Measurements from ENCODE around the gene ADGRA1. TPM values are rescaled to one million over a fixed set of nuclear protein-coding genes. Genes with fewer than 3 reads are reported as not detected.
A peak's percentile ranks its signal among the peaks of the same experiment; 100 is the strongest.

ADGRA1 gene
- total and polyA plus RNA-seq, 4 experiments from 2014 or later: not detected

GRCh38 chr10:133124357-133125211 is 36.9 kb downstream of the ADGRA1 start:
- peaks cover 8 to 9% of the 10 kb centered on the region in 2 donors for H3K27me3 Mint-ChIP-seq
- Histone ChIP-seq H3K4me3 (ENCODE audit: low read length in 2 of 2) (no peak overlapping the region), H3K4me1 (ENCODE audit: insufficient read depth, low read length) (no peaks in the 10 kb centered on the region), H3K9me3 (ENCODE audit: control insufficient read depth in 1 of 2, low read length in 2 of 2) (no peaks in the 10 kb centered on the region), H3K27me3 (ENCODE audit: insufficient read depth, low read length) (no peaks in the 10 kb centered on the region), H3K27ac (ENCODE audit: low read depth, low read length) (no peak overlapping the region), H3K36me3 (ENCODE audit: insufficient read depth, low read length) (no peaks in the 10 kb centered on the region)
- ChIA-PET CTCF (ENCODE audit: partially characterized antibody) (interaction anchor here (0.9 kb wide), 1 partner anchor 19 kb away, joined by 3 read pairs; no protein-coding TSS in a partner anchor), POLR2A (ENCODE audit: partially characterized antibody) (no interaction called here)
- H3K27ac Mint-ChIP-seq: no peak overlapping the region
- no peak for DNase-seq
- intact Hi-C loops (cut with micrococcal nuclease): no loop called here
- no peaks in the 10 kb centered on the region for H3K36me3 Mint-ChIP-seq
- H3K9me3 Mint-ChIP-seq: peaks cover 0 to 4% (median 0%) of the 10 kb centered on the region in 8 donors
- H3K4me3 Mint-ChIP-seq: no peak overlapping the region
- peaks cover 3 to 9% (median 6%) of the 10 kb centered on the region in 4 donors for H3K4me1 Mint-ChIP-seq

GRCh38 chr10:133125901-133126300 is 38.2 kb downstream of the ADGRA1 start:
- intact Hi-C loops (cut with micrococcal nuclease): no loop called here
- ChIA-PET CTCF (ENCODE audit: partially characterized antibody) (no interaction called here), POLR2A (ENCODE audit: partially characterized antibody) (no interaction called here)
- H3K36me3 Mint-ChIP-seq: no peaks in the 10 kb centered on the region
- Histone ChIP-seq H3K9me3 (ENCODE audit: control insufficient read depth in 1 of 2, low read length in 2 of 2) (no peaks in the 10 kb centered on the region), H3K27me3 (ENCODE audit: insufficient read depth, low read length) (no peaks in the 10 kb centered on the region), H3K27ac (ENCODE audit: low read depth, low read length) (no peak overlapping the region), H3K4me1 (ENCODE audit: insufficient read depth, low read length) (no peaks in the 10 kb centered on the region), H3K4me3 (ENCODE audit: low read length in 2 of 2) (no peak overlapping the region), H3K36me3 (ENCODE audit: insufficient read depth, low read length) (no peaks in the 10 kb centered on the region)
- peaks cover 8 to 9% of the 10 kb centered on the region in 2 donors for H3K27me3 Mint-ChIP-seq
- H3K4me1 Mint-ChIP-seq: peaks cover 3 to 9% (median 6%) of the 10 kb centered on the region in 4 donors
- H3K9me3 Mint-ChIP-seq: no peaks in the 10 kb centered on the region
- no peak overlapping the region for H3K27ac Mint-ChIP-seq
- no peak overlapping the region for H3K4me3 Mint-ChIP-seq
- DNase-seq: no peak

- Mint-ChIP-seq H3K9me3 (no peaks in the 10 kb centered on the region), H3K36me3 (no peaks in the 10 kb centered on the region), H3K4me1 (peaks cover 3 to 9% (median 6%) of the 10 kb centered on the region in 4 donors), H3K27ac (no peak overlapping the region), H3K27me3 (peaks cover 8 to 9% of the 10 kb centered on the region in 2 donors), H3K4me3 (no peak overlapping the region)
- no peaks in the 10 kb centered on the region for H3K27me3 ChIP-seq (ENCODE audit: insufficient read depth, low read length)
- H3K36me3 ChIP-seq (ENCODE audit: insufficient read depth, low read length): no peaks in the 10 kb centered on the region
- DNase-seq: no peak
- ChIA-PET POLR2A (ENCODE audit: partially characterized antibody) (no interaction called here), CTCF (ENCODE audit: partially characterized antibody) (no interaction called here)
- no peaks in the 10 kb centered on the region for H3K9me3 ChIP-seq (ENCODE audit: control insufficient read depth in 1 of 2, low read length in 2 of 2)
- intact Hi-C loops (cut with micrococcal nuclease): no loop called here
- no peak overlapping the region for H3K27ac ChIP-seq (ENCODE audit: low read depth, low read length)
- no peak overlapping the region for H3K4me3 ChIP-seq (ENCODE audit: low read length in 2 of 2)
- no peaks in the 10 kb centered on the region for H3K4me1 ChIP-seq (ENCODE audit: insufficient read depth, low read length)
These were observed 38.9 kb downstream of the ADGRA1 start for GRCh38 chr10:133126431-133127290.

GRCh38 chr10:133127291-133128125 is 39.8 kb downstream of the ADGRA1 start:
- peaks cover 3 to 9% (median 6%) of the 10 kb centered on the region in 4 donors for H3K4me1 Mint-ChIP-seq
- Histone ChIP-seq H3K4me3 (ENCODE audit: low read length in 2 of 2) (no peak overlapping the region), H3K36me3 (ENCODE audit: insufficient read depth, low read length) (no peaks in the 10 kb centered on the region), H3K27me3 (ENCODE audit: insufficient read depth, low read length) (no peaks in the 10 kb centered on the region), H3K4me1 (ENCODE audit: insufficient read depth, low read length) (no peaks in the 10 kb centered on the region), H3K9me3 (ENCODE audit: control insufficient read depth in 1 of 2, low read length in 2 of 2) (no peaks in the 10 kb centered on the region), H3K27ac (ENCODE audit: low read depth, low read length) (no peak overlapping the region)
- intact Hi-C loops (cut with micrococcal nuclease): no loop called here
- ChIA-PET POLR2A (ENCODE audit: partially characterized antibody) (no interaction called here), CTCF (ENCODE audit: partially characterized antibody) (no interaction called here)
- H3K27ac Mint-ChIP-seq: no peak overlapping the region
- H3K36me3 Mint-ChIP-seq: no peaks in the 10 kb centered on the region
- no peaks in the 10 kb centered on the region for H3K9me3 Mint-ChIP-seq
- DNase-seq: peak in 2 of 5 donors; percentile 7 to 12
- H3K27me3 Mint-ChIP-seq: peaks cover 8 to 9% of the 10 kb centered on the region in 2 donors
- H3K4me3 Mint-ChIP-seq: no peak overlapping the region

GRCh38 chr10:133128126-133129070 is 40.7 kb downstream of the ADGRA1 start:
- peaks cover 4 to 7% of the 10 kb centered on the region in 2 donors for H3K27me3 Mint-ChIP-seq
- no peak overlapping the region for H3K27ac Mint-ChIP-seq
- no peak for DNase-seq
- Histone ChIP-seq H3K27me3 (ENCODE audit: insufficient read depth, low read length) (no peaks in the 10 kb centered on the region), H3K36me3 (ENCODE audit: insufficient read depth, low read length) (no peaks in the 10 kb centered on the region), H3K4me1 (ENCODE audit: insufficient read depth, low read length) (no peaks in the 10 kb centered on the region), H3K9me3 (ENCODE audit: control insufficient read depth in 1 of 2, low read length in 2 of 2) (no peaks in the 10 kb centered on the region), H3K4me3 (ENCODE audit: low read length in 2 of 2) (no peak overlapping the region), H3K27ac (ENCODE audit: low read depth, low read length) (no peak overlapping the region)
- peaks cover 0 to 4% (median 3%) of the 10 kb centered on the region in 4 donors for H3K4me1 Mint-ChIP-seq
- H3K36me3 Mint-ChIP-seq: no peaks in the 10 kb centered on the region
- intact Hi-C loops (cut with micrococcal nuclease): no loop called here
- ChIA-PET CTCF (ENCODE audit: partially characterized antibody) (no interaction called here), POLR2A (ENCODE audit: partially characterized antibody) (no interaction called here)
- H3K4me3 Mint-ChIP-seq: no peak overlapping the region
- H3K9me3 Mint-ChIP-seq: no peaks in the 10 kb centered on the region

- ChIA-PET CTCF (ENCODE audit: partially characterized antibody) (no interaction called here), POLR2A (ENCODE audit: partially characterized antibody) (no interaction called here)
- Mint-ChIP-seq H3K27me3 (peaks cover 2 to 7% of the 10 kb centered on the region in 2 donors), H3K4me1 (peaks cover 0 to 4% (median 3%) of the 10 kb centered on the region in 4 donors), H3K4me3 (peak overlapping the region in 1 of 8 donors; percentile 26), H3K36me3 (no peaks in the 10 kb centered on the region), H3K27ac (no peak overlapping the region), H3K9me3 (no peaks in the 10 kb centered on the region)
- Histone ChIP-seq H3K27ac (ENCODE audit: low read depth, low read length) (no peak overlapping the region), H3K27me3 (ENCODE audit: insufficient read depth, low read length) (no peaks in the 10 kb centered on the region), H3K4me1 (ENCODE audit: insufficient read depth, low read length) (no peaks in the 10 kb centered on the region), H3K9me3 (ENCODE audit: control insufficient read depth in 1 of 2, low read length in 2 of 2) (no peaks in the 10 kb centered on the region), H3K36me3 (ENCODE audit: insufficient read depth, low read length) (no peaks in the 10 kb centered on the region), H3K4me3 (ENCODE audit: low read length in 2 of 2) (no peak overlapping the region)
- no peak for DNase-seq
- intact Hi-C loops (cut with micrococcal nuclease): no loop called here
These were observed 41.5 kb downstream of the ADGRA1 start for GRCh38 chr10:133129071-133129858.

Data from CD4-positive, alpha-beta memory T cell (primary cell).